HG03460 (cell line): ENCODE measurements around the gene ZNF496.
"Not testable (repeated sequence)": the region's sequence is repeated elsewhere in the genome, so short reads cannot be mapped to it uniquely, and the experiment has no call there.

Source experiments
- ATAC-seq: cut with Tn5 transposase; IDR thresholded peaks from one replicate; pipeline ENCODE4 v1.9.1; 2021; ENCODE audit not compliant: unreplicated experiment

ZNF496 gene

GRCh38 chr1:247359559-247359958, 27.9 kb upstream of the ZNF496 start:
- no peak for ATAC-seq

GRCh38 chr1:247358920-247359319, 27.3 kb upstream of the ZNF496 start:
- ATAC-seq: no peak

- peak; percentile 88 for ATAC-seq
These were observed 26.1 kb upstream of the ZNF496 start for GRCh38 chr1:247357781-247358211.

GRCh38 chr1:247357052-247357780, 25.5 kb upstream of the ZNF496 start:
- ATAC-seq: no peak

- not testable (repeated sequence) for ATAC-seq
These were observed 23.5 kb upstream of the ZNF496 start for GRCh38 chr1:247355160-247355559.

- no peak for ATAC-seq
These were observed 20.5 kb upstream of the ZNF496 start for GRCh38 chr1:247352175-247352574.

GRCh38 chr1:247350587-247350986, 18.9 kb upstream of the ZNF496 start:
- no peak for ATAC-seq

- no peak for ATAC-seq
These were observed 16.0 kb upstream of the ZNF496 start for GRCh38 chr1:247347477-247348222.

GRCh38 chr1:247345881-247346280, 14.2 kb upstream of the ZNF496 start:
- no peak for ATAC-seq

- ATAC-seq: no peak
These were observed 12.1 kb upstream of the ZNF496 start for GRCh38 chr1:247343801-247344200.

- ATAC-seq: no peak
These were observed 7.1 kb upstream of the ZNF496 start for GRCh38 chr1:247338723-247339275.

- no peak for ATAC-seq
These were observed 6.3 kb upstream of the ZNF496 start for GRCh38 chr1:247337961-247338360.

- no peak for ATAC-seq
These were observed 5.6 kb upstream of the ZNF496 start for GRCh38 chr1:247337250-247337746.

- no peak for ATAC-seq
These were observed 4.7 kb upstream of the ZNF496 start for GRCh38 chr1:247336390-247336789.

- ATAC-seq: no peak
These were observed 4.2 kb upstream of the ZNF496 start for GRCh38 chr1:247335882-247336281.

- no peak for ATAC-seq
These were observed 2.9 kb upstream of the ZNF496 start for GRCh38 chr1:247334378-247335133.

- ATAC-seq: no peak
These were observed 1.1 kb upstream of the ZNF496 start for GRCh38 chr1:247332623-247333361.

- ATAC-seq: peak; percentile 38
These were observed 552 bp upstream of the ZNF496 start for GRCh38 chr1:247332215-247332622.

GRCh38 chr1:247331172-247331524, 519 bp downstream of the ZNF496 start:
- peak; percentile 51 for ATAC-seq

GRCh38 chr1:247330548-247331171, 1.0 kb downstream of the ZNF496 start:
- ATAC-seq: no peak
